ENCODE measurements around the gene TTYH2. TPM values are rescaled to one million over a fixed set of nuclear protein-coding genes. Genes with fewer than 3 reads are reported as not detected.

Gene TTYH2
- polyA plus RNA-seq, 1 of the 3 experiments (the other 2 are of a cell fraction), result 16.1 TPM

GRCh38 chr17:74234486-74234885 lies 21.1 kb downstream of the TTYH2 start:
- WGBS (ENCODE audit: low lambda C conversion rate), result 73% methylated on average over 1 of the region's 1 CpG
- H3K9ac ChIP-seq, result no peak overlapping the region
- TF ChIP-seq TCF12 (IDR thresholded peaks at IDR 0.05) (no peak), TAF1 (IDR thresholded peaks at IDR 0.05; ENCODE audit: borderline replicate concordance, low read depth, low read length) (no peak), FOSL2 (IDR thresholded peaks at IDR 0.05; ENCODE audit: borderline replicate concordance, low read depth) (no peak), JUND (IDR thresholded peaks at IDR 0.05) (no peak), TEAD4 (IDR thresholded peaks at IDR 0.05; ENCODE audit: borderline replicate concordance, insufficient read depth) (no peak), ZBTB33 (IDR thresholded peaks at IDR 0.05; ENCODE audit: borderline replicate concordance, low read depth) (no peak), REST (IDR thresholded peaks at IDR 0.05; ENCODE audit: low read depth, low read length) (no peak), RCOR1 (IDR thresholded peaks at IDR 0.05; ENCODE audit: low read length) (no peak), FOXM1 (IDR thresholded peaks at IDR 0.05; ENCODE audit: low read depth) (no peak), RFX5 (IDR thresholded peaks at IDR 0.05; ENCODE audit: low read length) (no peak), CTCF (IDR thresholded peaks at IDR 0.05) (no peak), IRF3 (IDR thresholded peaks at IDR 0.05; ENCODE audit: low read depth, low read length) (no peak), FOXJ3 (CRISPR knock-in tag; IDR thresholded peaks at IDR 0.05) (no peak), EZH2phosphoT487 (IDR thresholded peaks at IDR 0.05; ENCODE audit: borderline replicate concordance, low read depth) (no peak)
- DNase-seq, result no peak
- H3K79me2 ChIP-seq (ENCODE audit: insufficient read depth), result no peaks in the 10 kb centered on the region
- H3K4me3 ChIP-seq (ENCODE audit: low read depth in 2 of 2, low read length in 1 of 2), result no peak overlapping the region
- H3K9me3 ChIP-seq, result no peaks in the 10 kb centered on the region
- H3K4me2 ChIP-seq, result no peak overlapping the region
- no peaks in the 10 kb centered on the region for H3F3A ChIP-seq (replicated peaks; ENCODE audit: insufficient read depth)
- H2AFZ ChIP-seq (ENCODE audit: low read depth), result no peak overlapping the region
- H3K27me3 ChIP-seq (ENCODE audit: insufficient read depth), result no peaks in the 10 kb centered on the region
- H3K9me2 ChIP-seq, result no peaks in the 10 kb centered on the region
- no peak overlapping the region for H3K27ac ChIP-seq (ENCODE audit: low read depth in 2 of 2, low read length in 1 of 2)
- peaks cover 0 to 8% of the 10 kb centered on the region in 2 experiments; a peak in 1 of 4 replicates for H3K4me1 ChIP-seq (ENCODE audit: control insufficient read depth in 1 of 2, insufficient read depth in 2 of 2, low read depth in 1 of 2, low read length in 1 of 2)
- CTCF ChIA-PET, result interaction anchor here (1.0 to 1.8 kb wide), 3 partner anchors 8 to 35 kb away, joined by 4 to 9 read pairs (median 7); no protein-coding TSS in a partner anchor
- POLR2A ChIA-PET, result interaction anchor here (0.7 to 0.9 kb wide), 2 partner anchors 9 to 145 kb away, joined by 3 read pairs; no protein-coding TSS in a partner anchor
- H4K20me1 ChIP-seq (ENCODE audit: insufficient read depth), result no peaks in the 10 kb centered on the region
- no peaks in the 10 kb centered on the region for H3K36me3 ChIP-seq (replicated peaks in 1 of 2; ENCODE audit: control insufficient read depth in 1 of 2, insufficient read depth in 2 of 2, low read length in 1 of 2)

Data from SK-N-SH (cell line).